Keratinocyte (primary cell): ENCODE measurements around the gene NKAPD1. TPM values are rescaled to one million over a fixed set of nuclear protein-coding genes. Genes with fewer than 3 reads are reported as not detected.

Experiments used
- DNase-seq: peaks from one replicate; pipeline ENCODE4 v3.0.0-alpha.2; 2011; ENCODE audit warnings: low read depth, missing footprints, low spot score
- FAIRE-seq: peaks from 2 replicates; lab custom pipeline; 2011; peaks lifted over from hg19 to GRCh38; lab: Jason Lieb, UNC
- H2AFZ ChIP-seq: 2 replicates; pipeline ENCODE4 v1.6.0; 2012; ENCODE audit warnings: low read length, control low read depth, inconsistent platforms; ENCODE audit not compliant: control insufficient read depth
- H3K27ac ChIP-seq: 2 replicates; pipeline ENCODE4 v1.5.1; 2011; ENCODE audit warnings: low read length; ENCODE audit not compliant: control insufficient read depth, insufficient read depth
- H3K27me3 ChIP-seq: 3 replicates; pipeline ENCODE4 v1.6.0; 2011; ENCODE audit warnings: low read length; ENCODE audit not compliant: control insufficient read depth, insufficient read depth; ENCODE audit errors: extremely low read depth
- H3K36me3 ChIP-seq, 2 experiments: 2 replicates in 1 of 2; 3 replicates in 1 of 2; pipeline ENCODE4 v1.5.1; 2011; ENCODE audit warnings: low read length in 2 of 2, mild to moderate bottlenecking in 1 of 2; ENCODE audit not compliant: control insufficient read depth in 2 of 2, insufficient read depth in 2 of 2; ENCODE audit errors: extremely low read depth in 1 of 2
- H3K4me1 ChIP-seq: 3 replicates; pipeline ENCODE4 v1.5.1; 2011; ENCODE audit warnings: low read length; ENCODE audit not compliant: control insufficient read depth, insufficient read depth; ENCODE audit errors: extremely low read depth
- H3K4me2 ChIP-seq: 3 replicates; pipeline ENCODE4 v1.6.0; 2011; ENCODE audit warnings: low read depth, low read length; ENCODE audit not compliant: control insufficient read depth, insufficient read depth; ENCODE audit errors: extremely low read depth
- H3K4me3 ChIP-seq, 3 experiments: fragments of 200-600 bp in 1 of 3; sonication (generic) in 1 of 3; 2 replicates in 2 of 3; 3 replicates in 1 of 3; pipeline ENCODE4 v1.5.1; 2011 to 2016; ENCODE audit warnings: low read length in 3 of 3, mild to moderate bottlenecking in 3 of 3, control low read depth in 2 of 3, inconsistent platforms in 1 of 3, low read depth in 1 of 3, mixed read lengths in 1 of 3, mixed run types in 1 of 3, moderate library complexity in 1 of 3; ENCODE audit not compliant: control insufficient read depth in 2 of 3, insufficient read depth in 2 of 3; ENCODE audit errors: extremely low read depth in 1 of 3
- H3K79me2 ChIP-seq: 2 replicates; pipeline ENCODE4 v1.6.0; 2012; ENCODE audit warnings: low read length; ENCODE audit not compliant: control insufficient read depth, insufficient read depth
- H3K9ac ChIP-seq: 3 replicates; pipeline ENCODE4 v1.6.0; 2011; ENCODE audit warnings: low read length; ENCODE audit not compliant: control insufficient read depth, insufficient read depth; ENCODE audit errors: extremely low read depth
- H3K9me1 ChIP-seq: 3 replicates; pipeline ENCODE4 v1.6.0; 2011; ENCODE audit warnings: low read length; ENCODE audit not compliant: control insufficient read depth, insufficient read depth; ENCODE audit errors: extremely low read depth
- H3K9me3 ChIP-seq: 2 replicates; pipeline ENCODE4 v1.5.1; 2012; ENCODE audit warnings: low read depth, low read length; ENCODE audit not compliant: control insufficient read depth
- H4K20me1 ChIP-seq: 3 replicates; pipeline ENCODE4 v1.6.0; 2011; ENCODE audit warnings: low read length; ENCODE audit not compliant: control insufficient read depth, insufficient read depth; ENCODE audit errors: extremely low read depth
- CTCF ChIP-seq, 3 experiments: IDR thresholded peaks in 1 of 3; conservative IDR thresholded peaks in 1 of 3; optimal IDR thresholded peaks in 1 of 3; 2 replicates in 2 of 3; 3 replicates in 1 of 3; pipeline versions ENCODE3 to v1.5.1; 2011; ENCODE audit warnings: low read length in 3 of 3, mild to moderate bottlenecking in 3 of 3, moderate library complexity in 2 of 3, control low read depth in 1 of 3, inconsistent platforms in 1 of 3; ENCODE audit not compliant: insufficient read depth in 2 of 3; ENCODE audit errors: extremely low read depth in 1 of 3
- EZH2 ChIP-seq: IDR thresholded peaks from one replicate; pipeline ENCODE4 v1.6.1; 2012; ENCODE audit warnings: inconsistent platforms, mild to moderate bottlenecking, low read length, moderate library complexity
- dilution Hi-C: fragments of 300-500 bp; cut with MboI; formaldehyde crosslinking; loops from one replicate; pipeline ENCODE4 v1.7.0; 2020; ENCODE audit warnings: low sequenced_read_pairs; ENCODE audit not compliant: extremely low pct_ligation_motif_present
- polyA plus RNA-seq, 5 experiments: library from polyadenylated mRNA; depleted of rRNA in 3 of 5; stranded (reverse) in 3 of 5; stranded (forward) in 1 of 5; unstranded in 1 of 5; fragments of >200 nt; gene quantifications; 1 replicate in 1 of 5; 2 replicates in 3 of 5; 3 replicates in 1 of 5; pipeline versions ENCODE4 v1.2.1 to v1.2.3, GENCODE V29; 2011 to 2012; ENCODE audit warnings: missing spikeins in 2 of 5, low read depth in 1 of 5, low replicate concordance in 1 of 5

NKAPD1 gene
- polyA plus RNA-seq, 1 donor (not counting 4 experiments of a cell fraction or from before 2014, with no cell fraction given), result 18.9 TPM

- Histone ChIP-seq H3K79me2 (no peaks in the 10 kb centered on the region), H4K20me1 (no peaks in the 10 kb centered on the region), H3K4me2 (no peak overlapping the region), H3K36me3 (peaks cover 0 to 4% of the 10 kb centered on the region in 2 experiments), H3K4me3 (no peak overlapping the region), H3K27ac (no peak overlapping the region), H3K9ac (no peak overlapping the region), H3K9me3 (no peaks in the 10 kb centered on the region), H3K9me1 (no peaks in the 10 kb centered on the region), H3K27me3 (no peaks in the 10 kb centered on the region), H3K4me1 (no peaks in the 10 kb centered on the region), H2AFZ (no peak overlapping the region)
- DNase-seq (no peak), FAIRE-seq (no peak)
- TF ChIP-seq CTCF (optimal IDR thresholded peaks at IDR 0.05 in 1 of 3, IDR thresholded peaks at IDR 0.05 in 1 of 3, conservative IDR thresholded peaks at IDR 0.05 in 1 of 3; ENCODE audit: extremely low read depth in 1 of 3, insufficient read depth in 2 of 3, low read length in 3 of 3), result no peak
- TF ChIP-seq EZH2, result no peak
- dilution Hi-C loops, result no loop called here
Observed at GRCh38 chr11:112097734-112098528, 23.8 kb downstream of the NKAPD1 start.

GRCh38 chr11:112100462-112100861 is 26.4 kb downstream of the NKAPD1 start:
- Histone ChIP-seq H3K79me2 (no peaks in the 10 kb centered on the region), H3K4me3 (no peak overlapping the region), H3K27me3 (no peaks in the 10 kb centered on the region), H3K9me1 (no peaks in the 10 kb centered on the region), H3K27ac (no peak overlapping the region), H3K36me3 (no peaks in the 10 kb centered on the region), H3K4me2 (no peak overlapping the region), H3K9me3 (no peaks in the 10 kb centered on the region), H3K4me1 (peaks cover 1% of the 10 kb centered on the region), H4K20me1 (no peaks in the 10 kb centered on the region), H3K9ac (no peak overlapping the region), H2AFZ (no peak overlapping the region)
- no peak for TF ChIP-seq EZH2
- TF ChIP-seq CTCF (optimal IDR thresholded peaks at IDR 0.05 in 1 of 3, IDR thresholded peaks at IDR 0.05 in 1 of 3, conservative IDR thresholded peaks at IDR 0.05 in 1 of 3; ENCODE audit: extremely low read depth in 1 of 3, insufficient read depth in 2 of 3, low read length in 3 of 3), result no peak
- no peak for FAIRE-seq
- dilution Hi-C loops, result no loop called here
- DNase-seq, result no peak
